Measurements from ENCODE around the gene WNT8B. TPM values are rescaled to one million over a fixed set of nuclear protein-coding genes. Genes with fewer than 3 reads are reported as not detected.

The WNT8B gene
- total and polyA plus RNA-seq, 2 donors (not counting 1 experiment from before 2014, with no cell fraction given), result not detected

DNA sequence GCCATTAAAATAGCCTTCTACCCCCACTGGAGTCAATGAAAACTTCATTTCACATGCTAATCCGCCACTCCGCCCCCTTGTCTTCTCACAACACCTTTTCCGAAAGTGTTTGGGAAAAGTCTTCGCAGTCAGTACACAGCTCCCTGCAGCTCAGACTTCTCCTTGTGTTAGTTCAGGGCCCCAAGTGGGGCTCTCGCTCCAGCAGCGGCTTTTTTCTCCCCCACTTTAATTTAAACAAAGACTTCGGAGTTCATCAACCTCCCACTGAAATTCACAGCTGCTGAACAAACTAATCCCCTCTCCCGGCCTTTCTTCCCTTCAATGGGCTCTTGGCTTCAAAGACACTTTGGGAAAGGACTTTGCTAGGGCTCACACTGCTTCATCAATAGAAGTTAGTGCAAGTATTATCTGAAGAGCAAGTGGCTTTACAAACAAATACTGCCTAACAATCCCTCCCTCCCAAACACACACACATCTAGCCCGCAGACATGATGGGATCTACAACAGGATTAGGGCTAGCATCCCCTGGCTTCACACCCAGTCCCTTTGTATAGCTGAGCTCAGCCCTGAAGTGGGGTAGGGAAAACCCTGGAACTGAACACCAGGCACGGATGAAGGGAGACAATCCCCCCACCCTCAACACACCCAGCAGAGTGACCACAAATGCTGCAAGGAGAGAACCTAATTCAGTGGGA lies 23.1 kb downstream of the WNT8B start:
- Histone ChIP-seq H3K79me2 (ENCODE audit: control insufficient read depth, insufficient read depth, low read length) (no peaks in the 10 kb centered on the region), H3K9ac (ENCODE audit: low read length) (no peak overlapping the region), H3K36me3 (replicated peaks in 1 of 2; ENCODE audit: control extremely low read depth in 1 of 2, control insufficient read depth in 1 of 2, extremely low read depth in 1 of 2, insufficient read depth in 2 of 2, low read length in 1 of 2) (peaks cover 5 to 32% of the 10 kb centered on the region in 2 experiments), H3K4me2 (replicated peaks; ENCODE audit: low read depth, low read length, poor library complexity, severe bottlenecking) (no peak overlapping the region), H3K27me3 (replicated peaks in 1 of 4; ENCODE audit: control extremely low read depth in 1 of 4, control insufficient read depth in 3 of 4, insufficient read depth in 4 of 4, low read length in 3 of 4) (peaks cover 0 to 13% (median 5%) of the 10 kb centered on the region in 4 experiments), H4K20me1 (ENCODE audit: control insufficient read depth, insufficient read depth, low read length, poor library complexity, severe bottlenecking) (no peaks in the 10 kb centered on the region), H2AFZ (ENCODE audit: insufficient read depth, low read depth, low read length, poor library complexity, severe bottlenecking) (no peak overlapping the region), H3K9me3 (ENCODE audit: control extremely low read depth in 1 of 3, control insufficient read depth in 2 of 3, insufficient read depth in 1 of 3, low read length in 2 of 3) (no peaks in the 10 kb centered on the region), H3K4me3 (ENCODE audit: control extremely low read depth in 1 of 5, extremely low read depth in 1 of 5, insufficient read depth in 1 of 5, low read depth in 2 of 5, low read length in 4 of 5) (no peak overlapping the region), H3K4me1 (ENCODE audit: control insufficient read depth in 2 of 2, insufficient read depth in 2 of 2, low read length in 2 of 2) (peaks cover 7 to 20% of the 10 kb centered on the region in 2 donors), H3K27ac (ENCODE audit: low read length in 2 of 2) (no peak overlapping the region)
- no peak for TF ChIP-seq CTCF (IDR thresholded peaks at IDR 0.05)
- no peak for TF ChIP-seq EZH2 (IDR thresholded peaks at IDR 0.05; ENCODE audit: borderline replicate concordance, insufficient read depth, low read depth, low read length, poor library complexity, severe bottlenecking)
- DNase-seq (no peak), ATAC-seq (ENCODE audit: low read depth) (no peak)
- peaks cover 11% of the 10 kb centered on the region for H3K27me3 Mint-ChIP-seq
- ChIA-PET POLR2A (no interaction called here), CTCF (interaction anchor here (0.7 kb wide), 1 partner anchor 33 kb away, joined by 3 read pairs; no protein-coding TSS in a partner anchor)
- H3K9me3 Mint-ChIP-seq (ENCODE audit: insufficient read depth), result no peaks in the 10 kb centered on the region
- no peak overlapping the region for H3K4me3 Mint-ChIP-seq
- H3K27ac Mint-ChIP-seq, result no peak overlapping the region
- intact Hi-C loops (cut with micrococcal nuclease), result no loop called here
- H3K4me1 Mint-ChIP-seq, result peaks cover 14% of the 10 kb centered on the region
- over 99% methylated on average over 10 of the region's 10 CpGs for WGBS (ENCODE audit: insufficient coverage)

- 90% methylated on average over 5 of the region's 6 CpGs for WGBS (ENCODE audit: insufficient coverage)
- Histone ChIP-seq H3K27me3 (replicated peaks in 1 of 4; ENCODE audit: control extremely low read depth in 1 of 4, control insufficient read depth in 3 of 4, insufficient read depth in 4 of 4, low read length in 3 of 4) (peaks cover 0 to 8% (median 4%) of the 10 kb centered on the region in 4 experiments), H3K4me3 (ENCODE audit: control extremely low read depth in 1 of 5, extremely low read depth in 1 of 5, insufficient read depth in 1 of 5, low read depth in 2 of 5, low read length in 4 of 5) (no peak overlapping the region), H3K36me3 (replicated peaks in 1 of 2; ENCODE audit: control extremely low read depth in 1 of 2, control insufficient read depth in 1 of 2, extremely low read depth in 1 of 2, insufficient read depth in 2 of 2, low read length in 1 of 2) (peaks cover 5 to 32% of the 10 kb centered on the region in 2 experiments), H4K20me1 (ENCODE audit: control insufficient read depth, insufficient read depth, low read length, poor library complexity, severe bottlenecking) (no peaks in the 10 kb centered on the region), H3K27ac (ENCODE audit: low read length in 2 of 2) (no peak overlapping the region), H3K9ac (ENCODE audit: low read length) (no peak overlapping the region), H3K9me3 (ENCODE audit: control extremely low read depth in 1 of 3, control insufficient read depth in 2 of 3, insufficient read depth in 1 of 3, low read length in 2 of 3) (no peaks in the 10 kb centered on the region), H3K79me2 (ENCODE audit: control insufficient read depth, insufficient read depth, low read length) (no peaks in the 10 kb centered on the region), H3K4me1 (ENCODE audit: control insufficient read depth in 2 of 2, insufficient read depth in 2 of 2, low read length in 2 of 2) (peaks cover 4 to 7% of the 10 kb centered on the region in 2 donors), H2AFZ (ENCODE audit: insufficient read depth, low read depth, low read length, poor library complexity, severe bottlenecking) (no peak overlapping the region), H3K4me2 (replicated peaks; ENCODE audit: low read depth, low read length, poor library complexity, severe bottlenecking) (no peak overlapping the region)
- H3K27me3 Mint-ChIP-seq, result peaks cover 7% of the 10 kb centered on the region
- no peak overlapping the region for H3K27ac Mint-ChIP-seq
- no peak overlapping the region for H3K4me3 Mint-ChIP-seq
- peaks cover 6% of the 10 kb centered on the region for H3K4me1 Mint-ChIP-seq
- ATAC-seq (ENCODE audit: low read depth), result no peak
- no peaks in the 10 kb centered on the region for H3K9me3 Mint-ChIP-seq (ENCODE audit: insufficient read depth)
- intact Hi-C loops (cut with micrococcal nuclease), result no loop called here
- CTCF ChIA-PET, result no interaction called here
- TF ChIP-seq CTCF (IDR thresholded peaks at IDR 0.05) (no peak), EZH2 (IDR thresholded peaks at IDR 0.05; ENCODE audit: borderline replicate concordance, insufficient read depth, low read depth, low read length, poor library complexity, severe bottlenecking) (no peak)
- POLR2A ChIA-PET, result no interaction called here
- DNase-seq, result no peak
Measured at GRCh38 chr10:100487529-100487928, 24.7 kb downstream of the WNT8B start.

All from B cell (primary cell).